Astrocyte (in vitro differentiated cells and primary cell): ENCODE data around the gene ADPRM.
"Not testable (repeated sequence)": the region's sequence is repeated elsewhere in the genome, so short reads cannot be mapped to it uniquely, and the experiment has no call there.

Experiments
- EZH2 ChIP-seq: IDR thresholded peaks from 2 replicates; pipeline ENCODE4 v1.6.1; 2012; ENCODE audit warnings: mild to moderate bottlenecking, low read length, inconsistent platforms; ENCODE audit not compliant: insufficient read depth
- TF ChIP-seq, protein P1 (sequence below): IDR thresholded peaks from 2 replicates; pipeline ENCODE4 v1.5.1; 2011; ENCODE audit warnings: low read depth, mild to moderate bottlenecking, inconsistent platforms, low read length, moderate library complexity; ENCODE audit not compliant: insufficient read depth

DNA sequence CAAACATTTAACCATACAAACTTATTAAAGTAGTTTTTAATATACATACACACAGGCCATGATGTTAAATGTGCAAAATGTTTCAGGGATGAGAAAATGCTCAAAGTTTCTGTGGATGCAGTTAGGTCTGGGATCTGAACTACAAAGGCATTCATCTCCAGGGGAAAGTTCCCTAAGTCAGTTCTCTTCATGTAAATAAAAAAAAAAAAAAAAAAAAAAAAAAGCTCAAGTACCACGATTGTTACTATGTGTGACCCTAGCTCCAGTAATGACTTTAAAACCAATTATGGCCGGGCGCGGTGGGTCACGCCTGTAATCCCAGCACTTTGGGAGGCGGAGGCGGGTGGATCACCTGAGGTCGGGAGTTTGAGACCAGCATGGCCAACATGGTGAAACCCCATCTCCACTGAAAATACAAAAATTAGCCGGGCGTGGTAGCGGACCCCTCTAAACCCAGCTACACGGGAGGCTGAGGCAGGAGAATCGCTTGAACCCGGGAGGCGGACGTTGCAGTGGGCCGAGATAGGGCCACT is 1.5 kb upstream of the ADPRM start:
- TF ChIP-seq, protein P1, sequence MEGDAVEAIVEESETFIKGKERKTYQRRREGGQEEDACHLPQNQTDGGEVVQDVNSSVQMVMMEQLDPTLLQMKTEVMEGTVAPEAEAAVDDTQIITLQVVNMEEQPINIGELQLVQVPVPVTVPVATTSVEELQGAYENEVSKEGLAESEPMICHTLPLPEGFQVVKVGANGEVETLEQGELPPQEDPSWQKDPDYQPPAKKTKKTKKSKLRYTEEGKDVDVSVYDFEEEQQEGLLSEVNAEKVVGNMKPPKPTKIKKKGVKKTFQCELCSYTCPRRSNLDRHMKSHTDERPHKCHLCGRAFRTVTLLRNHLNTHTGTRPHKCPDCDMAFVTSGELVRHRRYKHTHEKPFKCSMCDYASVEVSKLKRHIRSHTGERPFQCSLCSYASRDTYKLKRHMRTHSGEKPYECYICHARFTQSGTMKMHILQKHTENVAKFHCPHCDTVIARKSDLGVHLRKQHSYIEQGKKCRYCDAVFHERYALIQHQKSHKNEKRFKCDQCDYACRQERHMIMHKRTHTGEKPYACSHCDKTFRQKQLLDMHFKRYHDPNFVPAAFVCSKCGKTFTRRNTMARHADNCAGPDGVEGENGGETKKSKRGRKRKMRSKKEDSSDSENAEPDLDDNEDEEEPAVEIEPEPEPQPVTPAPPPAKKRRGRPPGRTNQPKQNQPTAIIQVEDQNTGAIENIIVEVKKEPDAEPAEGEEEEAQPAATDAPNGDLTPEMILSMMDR = not testable (repeated sequence)
- TF ChIP-seq EZH2 = not testable (repeated sequence)
